ENCODE data around the gene CDH13.

DNA sequence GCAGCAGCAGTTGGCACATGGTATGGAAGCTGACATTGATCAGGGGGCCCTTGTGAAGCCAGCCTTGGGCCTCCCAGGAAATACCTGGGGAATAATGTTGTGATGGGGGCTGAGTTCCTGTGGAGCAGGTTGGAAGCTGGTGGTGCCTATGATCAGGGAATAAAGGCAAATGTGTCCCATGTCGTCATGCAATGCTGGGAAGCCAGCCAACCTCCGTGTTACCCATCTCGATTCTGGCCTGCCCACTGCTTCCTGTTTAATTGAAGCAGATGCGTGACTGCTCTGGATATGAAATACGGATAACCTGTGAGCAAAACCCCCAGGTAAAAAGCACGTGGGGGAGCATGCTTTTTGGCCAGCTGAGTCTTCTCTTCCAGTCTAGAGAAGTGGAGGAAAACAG lies 600.6 kb downstream of the CDH13 start:
- TF ChIP-seq CTCF (conservative IDR thresholded peaks at IDR 0.05 in 1 of 2, IDR thresholded peaks at IDR 0.05 in 1 of 2; ENCODE audit: low read depth in 1 of 2, low read length in 2 of 2) (no peak), EZH2 (IDR thresholded peaks at IDR 0.05; ENCODE audit: low read length, missing control alignments) (no peak)

Data from fibroblast of lung (primary cell).